ENCODE measurements around the gene ZNF407. TPM values are rescaled to one million over a fixed set of nuclear protein-coding genes. Genes with fewer than 3 reads are reported as not detected.

ZNF407 gene
- total RNA-seq, 1 experiment from 2014 or later, result 7.6 TPM

DNA sequence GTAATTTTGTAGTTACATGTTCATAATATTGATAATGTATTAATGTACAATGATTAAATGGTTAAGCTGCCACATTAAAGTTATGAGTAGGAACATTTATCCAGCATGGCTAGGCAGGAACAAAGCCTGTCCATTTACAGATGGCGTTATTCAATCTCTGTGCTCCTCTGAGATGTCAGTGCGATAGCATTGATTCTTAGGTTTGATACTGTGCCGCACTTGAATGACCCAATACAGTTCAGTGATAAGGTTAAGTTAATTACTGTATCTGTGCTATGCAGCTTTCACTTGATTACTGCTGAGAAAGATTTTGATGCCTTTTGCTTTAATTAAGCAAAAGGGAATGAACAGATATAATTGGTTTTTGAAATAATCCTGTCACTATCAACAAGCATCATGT lies 111.8 kb downstream of the ZNF407 start (continued):
- TF ChIP-seq TCF7L2 (IDR thresholded peaks at IDR 0.05; ENCODE audit: borderline replicate concordance, extremely low read depth, insufficient read depth, insufficient read length), result no peak

GRCh38 chr18:74714120-74714519 lies 116.5 kb downstream of the ZNF407 start:
- RAD21 ChIA-PET (ENCODE audit: low non-redundant PET in 1 of 2, low total read pairs in 2 of 2, uncharacterized antibody in 2 of 2, unreplicated experiment in 2 of 2), result no interaction called here
- H4K20me1 ChIP-seq (ENCODE audit: insufficient read depth), result no peaks in the 10 kb centered on the region
- H3K4me2 ChIP-seq (ENCODE audit: low read length), result no peak overlapping the region
- BruUV-seq (replicated peaks), result no TSS peak
- ATAC-seq (no peak), DNase-seq (ENCODE audit: low read depth, low spot score) (no peak)
- no peaks in the 10 kb centered on the region for H3K79me2 ChIP-seq (ENCODE audit: insufficient read depth, low read length)
- H2AFZ ChIP-seq (ENCODE audit: low read depth, low read length, poor library complexity, severe bottlenecking), result no peak overlapping the region
- no peak for TF ChIP-seq RAD21 (IDR thresholded peaks at IDR 0.05; ENCODE audit: low read depth)
- no peak for TF ChIP-seq CEBPB (IDR thresholded peaks at IDR 0.05; ENCODE audit: low read depth)
- TF ChIP-seq SRF (IDR thresholded peaks at IDR 0.05; ENCODE audit: low read depth), result no peak
- no peak for TF ChIP-seq JUND (IDR thresholded peaks at IDR 0.05)
- TF ChIP-seq POLR2AphosphoS5 (IDR thresholded peaks at IDR 0.05; ENCODE audit: low read depth, low read length), result no peak
- no peak for TF ChIP-seq ELF1 (IDR thresholded peaks at IDR 0.05; ENCODE audit: borderline replicate concordance, low read depth)
- no peak for TF ChIP-seq CBX3 (IDR thresholded peaks at IDR 0.05; ENCODE audit: low read depth)
- no peaks in the 10 kb centered on the region for H3K27me3 ChIP-seq (ENCODE audit: insufficient read depth, low read length)
- H3K9me3 ChIP-seq (ENCODE audit: control insufficient read depth in 1 of 2, insufficient read depth in 1 of 2, low read depth in 1 of 2, low read length in 2 of 2), result no peaks in the 10 kb centered on the region
- POLR2A ChIA-PET, result no interaction called here
- H3K9me2 ChIP-seq (ENCODE audit: insufficient read depth), result no peaks in the 10 kb centered on the region
- no peak overlapping the region for H3K9ac ChIP-seq (ENCODE audit: low read length)
- H3K27ac ChIP-seq (ENCODE audit: low read depth, low read length), result no peak overlapping the region
- intact Hi-C loops (cut with micrococcal nuclease), result no loop called here
- H3K4me1 ChIP-seq (ENCODE audit: control insufficient read depth in 1 of 2, insufficient read depth in 2 of 2, low read length in 2 of 2), result no peaks in the 10 kb centered on the region
- H3K36me3 ChIP-seq (ENCODE audit: control insufficient read depth in 1 of 2, insufficient read depth in 2 of 2, low read length in 2 of 2), result no peaks in the 10 kb centered on the region
- no peak overlapping the region for H3K4me3 ChIP-seq (replicated peaks in 1 of 2; ENCODE audit: low read depth in 1 of 2, low read length in 2 of 2)
- CTCF ChIA-PET, result no interaction called here

- Histone ChIP-seq H2AFZ (ENCODE audit: low read depth, low read length, poor library complexity, severe bottlenecking) (no peak overlapping the region), H3K4me2 (ENCODE audit: low read length) (no peak overlapping the region), H3K4me1 (ENCODE audit: control insufficient read depth in 1 of 2, insufficient read depth in 2 of 2, low read length in 2 of 2) (no peaks in the 10 kb centered on the region), H3K79me2 (ENCODE audit: insufficient read depth, low read length) (no peaks in the 10 kb centered on the region), H3K9me3 (ENCODE audit: control insufficient read depth in 1 of 2, insufficient read depth in 1 of 2, low read depth in 1 of 2, low read length in 2 of 2) (no peaks in the 10 kb centered on the region), H3K9ac (ENCODE audit: low read length) (no peak overlapping the region), H4K20me1 (ENCODE audit: insufficient read depth) (no peaks in the 10 kb centered on the region), H3K9me2 (ENCODE audit: insufficient read depth) (no peaks in the 10 kb centered on the region), H3K27me3 (ENCODE audit: insufficient read depth, low read length) (no peaks in the 10 kb centered on the region), H3K27ac (ENCODE audit: low read depth, low read length) (no peak overlapping the region), H3K4me3 (replicated peaks in 1 of 2; ENCODE audit: low read depth in 1 of 2, low read length in 2 of 2) (no peak overlapping the region), H3K36me3 (ENCODE audit: control insufficient read depth in 1 of 2, insufficient read depth in 2 of 2, low read length in 2 of 2) (no peaks in the 10 kb centered on the region)
- ATAC-seq (no peak), DNase-seq (ENCODE audit: low read depth, low spot score) (no peak)
- intact Hi-C loops (cut with micrococcal nuclease), result no loop called here
- RAD21 ChIA-PET (ENCODE audit: low non-redundant PET in 1 of 2, low total read pairs in 2 of 2, uncharacterized antibody in 2 of 2, unreplicated experiment in 2 of 2), result no interaction called here
- POLR2A ChIA-PET, result no interaction called here
- BruUV-seq (replicated peaks), result no TSS peak
- CTCF ChIA-PET, result no interaction called here
- TF ChIP-seq CBX3 (IDR thresholded peaks at IDR 0.05; ENCODE audit: low read depth), result no peak
- TF ChIP-seq EZH2phosphoT487 (IDR thresholded peaks at IDR 0.05; ENCODE audit: borderline replicate concordance), result no peak
- no peak for TF ChIP-seq YY1 (IDR thresholded peaks at IDR 0.05; ENCODE audit: extremely low read depth, insufficient replicate concordance, low read depth, low read length)
- TF ChIP-seq, protein P1, sequence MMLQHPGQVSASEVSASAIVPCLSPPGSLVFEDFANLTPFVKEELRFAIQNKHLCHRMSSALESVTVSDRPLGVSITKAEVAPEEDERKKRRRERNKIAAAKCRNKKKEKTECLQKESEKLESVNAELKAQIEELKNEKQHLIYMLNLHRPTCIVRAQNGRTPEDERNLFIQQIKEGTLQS (IDR thresholded peaks at IDR 0.05), result no peak
- no peak for TF ChIP-seq RAD21 (IDR thresholded peaks at IDR 0.05; ENCODE audit: low read depth)
- no peak for TF ChIP-seq EZH2 (IDR thresholded peaks at IDR 0.05)
- TF ChIP-seq EGR1 (IDR thresholded peaks at IDR 0.05; ENCODE audit: low read depth), result no peak
- TF ChIP-seq, protein P2, sequence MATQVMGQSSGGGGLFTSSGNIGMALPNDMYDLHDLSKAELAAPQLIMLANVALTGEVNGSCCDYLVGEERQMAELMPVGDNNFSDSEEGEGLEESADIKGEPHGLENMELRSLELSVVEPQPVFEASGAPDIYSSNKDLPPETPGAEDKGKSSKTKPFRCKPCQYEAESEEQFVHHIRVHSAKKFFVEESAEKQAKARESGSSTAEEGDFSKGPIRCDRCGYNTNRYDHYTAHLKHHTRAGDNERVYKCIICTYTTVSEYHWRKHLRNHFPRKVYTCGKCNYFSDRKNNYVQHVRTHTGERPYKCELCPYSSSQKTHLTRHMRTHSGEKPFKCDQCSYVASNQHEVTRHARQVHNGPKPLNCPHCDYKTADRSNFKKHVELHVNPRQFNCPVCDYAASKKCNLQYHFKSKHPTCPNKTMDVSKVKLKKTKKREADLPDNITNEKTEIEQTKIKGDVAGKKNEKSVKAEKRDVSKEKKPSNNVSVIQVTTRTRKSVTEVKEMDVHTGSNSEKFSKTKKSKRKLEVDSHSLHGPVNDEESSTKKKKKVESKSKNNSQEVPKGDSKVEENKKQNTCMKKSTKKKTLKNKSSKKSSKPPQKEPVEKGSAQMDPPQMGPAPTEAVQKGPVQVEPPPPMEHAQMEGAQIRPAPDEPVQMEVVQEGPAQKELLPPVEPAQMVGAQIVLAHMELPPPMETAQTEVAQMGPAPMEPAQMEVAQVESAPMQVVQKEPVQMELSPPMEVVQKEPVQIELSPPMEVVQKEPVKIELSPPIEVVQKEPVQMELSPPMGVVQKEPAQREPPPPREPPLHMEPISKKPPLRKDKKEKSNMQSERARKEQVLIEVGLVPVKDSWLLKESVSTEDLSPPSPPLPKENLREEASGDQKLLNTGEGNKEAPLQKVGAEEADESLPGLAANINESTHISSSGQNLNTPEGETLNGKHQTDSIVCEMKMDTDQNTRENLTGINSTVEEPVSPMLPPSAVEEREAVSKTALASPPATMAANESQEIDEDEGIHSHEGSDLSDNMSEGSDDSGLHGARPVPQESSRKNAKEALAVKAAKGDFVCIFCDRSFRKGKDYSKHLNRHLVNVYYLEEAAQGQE (IDR thresholded peaks at IDR 0.05; ENCODE audit: low read depth), result no peak
- no peak for TF ChIP-seq POLR2AphosphoS5 (IDR thresholded peaks at IDR 0.05; ENCODE audit: low read depth, low read length)
- no peak for TF ChIP-seq CTCF (IDR thresholded peaks at IDR 0.05 in 2 of 3, conservative IDR thresholded peaks at IDR 0.05 in 1 of 3; ENCODE audit: borderline replicate concordance in 1 of 3, insufficient read depth in 1 of 3, low read depth in 2 of 3, low read length in 2 of 3)
Observed at GRCh38 chr18:74714791-74715190, 117.1 kb downstream of the ZNF407 start.
